Measurements from ENCODE around the gene ST6GAL1. TPM values are rescaled to one million over a fixed set of nuclear protein-coding genes. Genes with fewer than 3 reads are reported as not detected.

ST6GAL1 gene
- total and polyA plus RNA-seq, 4 donors, result 15.1 to 113 (median 60.4) TPM

GRCh38 chr3:186962445-186962844 is 32.1 kb downstream of the ST6GAL1 start:
- no peak for DNase-seq
- WGBS, 2 donors, result 83 to 86% methylated on average over 1 of the region's 1 CpG
- no peak for TF ChIP-seq CTCF (IDR thresholded peaks at IDR 0.05; ENCODE audit: control extremely low read depth, extremely low read depth)
- H3K27me3 ChIP-seq (ENCODE audit: control insufficient read depth in 3 of 3, insufficient read depth in 3 of 3, low read length in 2 of 3), result no peaks in the 10 kb centered on the region
- H3K9me3 ChIP-seq (ENCODE audit: control insufficient read depth in 4 of 4, insufficient read depth in 3 of 4, low read length in 3 of 4), result no peaks in the 10 kb centered on the region
- no peak overlapping the region for H3K9ac ChIP-seq (ENCODE audit: insufficient read depth in 1 of 2, low read length in 2 of 2)
- ATAC-seq (ENCODE audit: insufficient read depth, low FRiP score), result no peak
- peaks cover 0 to 6% (median 0%) of the 10 kb centered on the region in 4 donors for H3K36me3 ChIP-seq (ENCODE audit: control insufficient read depth in 4 of 4, insufficient read depth in 4 of 4, low read length in 4 of 4)
- peaks cover 0 to 18% (median 9%) of the 10 kb centered on the region in 5 donors for H3K4me1 ChIP-seq (ENCODE audit: control insufficient read depth in 5 of 5, insufficient read depth in 5 of 5, low read length in 5 of 5)
- H3K4me3 ChIP-seq, result no peak overlapping the region
- H3K27ac ChIP-seq (ENCODE audit: low read depth in 1 of 2, low read length in 1 of 2), result no peak overlapping the region

GRCh38 chr3:186963636-186964035 is 33.3 kb downstream of the ST6GAL1 start:
- DNase-seq (no peak), ATAC-seq (ENCODE audit: insufficient read depth, low FRiP score) (no peak)
- no peaks in the 10 kb centered on the region for H3K27me3 ChIP-seq (ENCODE audit: control insufficient read depth in 3 of 3, insufficient read depth in 3 of 3, low read length in 2 of 3)
- no peak overlapping the region for H3K4me3 ChIP-seq
- no peak overlapping the region for H3K9ac ChIP-seq (ENCODE audit: insufficient read depth in 1 of 2, low read length in 2 of 2)
- peak overlapping the region in 1 of 2 donors; percentile 28 for H3K27ac ChIP-seq (ENCODE audit: low read depth in 1 of 2, low read length in 1 of 2)
- peaks cover 0 to 23% (median 9%) of the 10 kb centered on the region in 5 donors for H3K4me1 ChIP-seq (ENCODE audit: control insufficient read depth in 5 of 5, insufficient read depth in 5 of 5, low read length in 5 of 5)
- TF ChIP-seq CTCF (IDR thresholded peaks at IDR 0.05; ENCODE audit: control extremely low read depth, extremely low read depth), result no peak
- H3K36me3 ChIP-seq (ENCODE audit: control insufficient read depth in 4 of 4, insufficient read depth in 4 of 4, low read length in 4 of 4), result peaks cover 0 to 10% (median 0%) of the 10 kb centered on the region in 4 donors
- H3K9me3 ChIP-seq (ENCODE audit: control insufficient read depth in 4 of 4, insufficient read depth in 3 of 4, low read length in 3 of 4), result no peaks in the 10 kb centered on the region
- 77 to 81% methylated on average over 5 of the region's 5 CpGs for WGBS, 2 donors

- TF ChIP-seq CTCF (IDR thresholded peaks at IDR 0.05; ENCODE audit: control extremely low read depth, extremely low read depth), result no peak
- Histone ChIP-seq H3K4me1 (ENCODE audit: control insufficient read depth in 5 of 5, insufficient read depth in 5 of 5, low read length in 5 of 5) (peaks cover 0 to 23% (median 9%) of the 10 kb centered on the region in 5 donors), H3K27me3 (ENCODE audit: control insufficient read depth in 3 of 3, insufficient read depth in 3 of 3, low read length in 2 of 3) (no peaks in the 10 kb centered on the region), H3K27ac (ENCODE audit: low read depth in 1 of 2, low read length in 1 of 2) (no peak overlapping the region), H3K9ac (ENCODE audit: insufficient read depth in 1 of 2, low read length in 2 of 2) (no peak overlapping the region), H3K9me3 (ENCODE audit: control insufficient read depth in 4 of 4, insufficient read depth in 3 of 4, low read length in 3 of 4) (no peaks in the 10 kb centered on the region), H3K36me3 (ENCODE audit: control insufficient read depth in 4 of 4, insufficient read depth in 4 of 4, low read length in 4 of 4) (peaks cover 0 to 10% (median 0%) of the 10 kb centered on the region in 4 donors), H3K4me3 (no peak overlapping the region)
- no peak for ATAC-seq (ENCODE audit: insufficient read depth, low FRiP score)
- 93 to 95% methylated on average over 6 of the region's 6 CpGs for WGBS, 2 donors
- DNase-seq, result peak in 1 of 3 donors; percentile 16
These were observed 33.7 kb downstream of the ST6GAL1 start for GRCh38 chr3:186964071-186964470.

- WGBS, 2 donors, result 82 to 83% methylated on average over 9 of the region's 9 CpGs
- no peaks in the 10 kb centered on the region for H3K9me3 ChIP-seq (ENCODE audit: control insufficient read depth in 4 of 4, insufficient read depth in 3 of 4, low read length in 3 of 4)
- no peak for TF ChIP-seq CTCF (IDR thresholded peaks at IDR 0.05; ENCODE audit: control extremely low read depth, extremely low read depth)
- peaks cover 0 to 25% (median 9%) of the 10 kb centered on the region in 5 donors for H3K4me1 ChIP-seq (ENCODE audit: control insufficient read depth in 5 of 5, insufficient read depth in 5 of 5, low read length in 5 of 5)
- no peak for ATAC-seq (ENCODE audit: insufficient read depth, low FRiP score)
- H3K9ac ChIP-seq (ENCODE audit: insufficient read depth in 1 of 2, low read length in 2 of 2), result no peak overlapping the region
- H3K36me3 ChIP-seq (ENCODE audit: control insufficient read depth in 4 of 4, insufficient read depth in 4 of 4, low read length in 4 of 4), result peaks cover 0 to 10% (median 0%) of the 10 kb centered on the region in 4 donors
- no peak for DNase-seq
- H3K4me3 ChIP-seq, result no peak overlapping the region
- no peaks in the 10 kb centered on the region for H3K27me3 ChIP-seq (ENCODE audit: control insufficient read depth in 3 of 3, insufficient read depth in 3 of 3, low read length in 2 of 3)
- peak overlapping the region in 1 of 2 donors; percentile 45 for H3K27ac ChIP-seq (ENCODE audit: low read depth in 1 of 2, low read length in 1 of 2)
These were observed 34.3 kb downstream of the ST6GAL1 start for GRCh38 chr3:186964616-186965015.

All from lung (tissue), 12 donors.